Retinal pigment epithelial cell (primary cell): ENCODE results near the gene GRK4.

ENCODE experiments used
- DNase-seq: peaks from one replicate; pipeline ENCODE4 v3.0.0-alpha.2; 2010; ENCODE audit warnings: low read depth
- H3K4me3 ChIP-seq: 2 replicates; pipeline ENCODE4 v1.5.1; 2011; ENCODE audit warnings: mild to moderate bottlenecking, low read length, control low read depth, moderate library complexity
- TF ChIP-seq, protein P1 (sequence below): conservative IDR thresholded peaks from 2 replicates; pipeline ENCODE4 v1.5.1; 2011; ENCODE audit warnings: low read depth, low read length, control low read depth, inconsistent platforms

The GRK4 gene

DNA sequence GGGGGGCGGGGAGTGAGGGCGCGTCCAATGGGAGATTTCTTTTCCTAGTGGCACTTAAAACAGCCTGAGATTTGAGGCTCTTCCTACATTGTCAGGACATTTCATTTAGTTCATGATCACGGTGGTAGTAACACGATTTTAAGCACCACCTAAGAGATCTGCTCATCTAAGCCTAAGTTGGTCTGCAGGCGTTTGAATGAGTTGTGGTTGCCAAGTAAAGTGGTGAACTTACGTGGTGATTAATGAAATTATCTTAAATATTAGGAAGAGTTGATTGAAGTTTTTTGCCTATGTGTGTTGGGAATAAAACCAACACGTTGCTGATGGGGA, 112.2 kb downstream of the GRK4 start:
- DNase-seq, result no peak
- TF ChIP-seq, protein P1, sequence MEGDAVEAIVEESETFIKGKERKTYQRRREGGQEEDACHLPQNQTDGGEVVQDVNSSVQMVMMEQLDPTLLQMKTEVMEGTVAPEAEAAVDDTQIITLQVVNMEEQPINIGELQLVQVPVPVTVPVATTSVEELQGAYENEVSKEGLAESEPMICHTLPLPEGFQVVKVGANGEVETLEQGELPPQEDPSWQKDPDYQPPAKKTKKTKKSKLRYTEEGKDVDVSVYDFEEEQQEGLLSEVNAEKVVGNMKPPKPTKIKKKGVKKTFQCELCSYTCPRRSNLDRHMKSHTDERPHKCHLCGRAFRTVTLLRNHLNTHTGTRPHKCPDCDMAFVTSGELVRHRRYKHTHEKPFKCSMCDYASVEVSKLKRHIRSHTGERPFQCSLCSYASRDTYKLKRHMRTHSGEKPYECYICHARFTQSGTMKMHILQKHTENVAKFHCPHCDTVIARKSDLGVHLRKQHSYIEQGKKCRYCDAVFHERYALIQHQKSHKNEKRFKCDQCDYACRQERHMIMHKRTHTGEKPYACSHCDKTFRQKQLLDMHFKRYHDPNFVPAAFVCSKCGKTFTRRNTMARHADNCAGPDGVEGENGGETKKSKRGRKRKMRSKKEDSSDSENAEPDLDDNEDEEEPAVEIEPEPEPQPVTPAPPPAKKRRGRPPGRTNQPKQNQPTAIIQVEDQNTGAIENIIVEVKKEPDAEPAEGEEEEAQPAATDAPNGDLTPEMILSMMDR, result no peak

GRCh38 chr4:3077796-3078195, 114.4 kb downstream of the GRK4 start:
- TF ChIP-seq, protein P1, result no peak
- no peak for DNase-seq
- no peak overlapping the region for H3K4me3 ChIP-seq

More for the DNA sequence above, 112.2 kb downstream of the GRK4 start:
- peak overlapping the region; percentile 88 for H3K4me3 ChIP-seq

DNA sequence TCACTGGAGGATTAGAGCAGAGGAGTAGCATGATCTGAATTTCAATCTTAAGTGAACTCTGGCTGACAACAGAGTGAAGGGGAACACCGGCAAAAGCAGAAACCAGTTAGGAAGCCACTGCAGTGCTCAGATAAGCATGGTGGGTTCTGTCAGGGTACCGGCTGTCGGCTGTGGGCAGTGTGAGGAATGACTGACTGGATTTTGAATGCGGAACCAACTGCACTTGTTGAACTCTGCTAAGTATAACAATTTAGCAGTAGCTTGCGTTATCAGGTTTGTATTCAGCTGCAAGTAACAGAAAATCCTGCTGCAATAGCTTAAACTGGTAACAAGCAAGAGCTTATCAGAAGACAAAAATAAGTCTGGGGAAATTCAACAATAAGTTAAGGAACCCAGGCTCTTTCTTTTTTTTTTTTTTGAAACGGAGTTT, 116.3 kb downstream of the GRK4 start:
- no peak overlapping the region for H3K4me3 ChIP-seq
- no peak for DNase-seq
- TF ChIP-seq, protein P1, result no peak

DNA sequence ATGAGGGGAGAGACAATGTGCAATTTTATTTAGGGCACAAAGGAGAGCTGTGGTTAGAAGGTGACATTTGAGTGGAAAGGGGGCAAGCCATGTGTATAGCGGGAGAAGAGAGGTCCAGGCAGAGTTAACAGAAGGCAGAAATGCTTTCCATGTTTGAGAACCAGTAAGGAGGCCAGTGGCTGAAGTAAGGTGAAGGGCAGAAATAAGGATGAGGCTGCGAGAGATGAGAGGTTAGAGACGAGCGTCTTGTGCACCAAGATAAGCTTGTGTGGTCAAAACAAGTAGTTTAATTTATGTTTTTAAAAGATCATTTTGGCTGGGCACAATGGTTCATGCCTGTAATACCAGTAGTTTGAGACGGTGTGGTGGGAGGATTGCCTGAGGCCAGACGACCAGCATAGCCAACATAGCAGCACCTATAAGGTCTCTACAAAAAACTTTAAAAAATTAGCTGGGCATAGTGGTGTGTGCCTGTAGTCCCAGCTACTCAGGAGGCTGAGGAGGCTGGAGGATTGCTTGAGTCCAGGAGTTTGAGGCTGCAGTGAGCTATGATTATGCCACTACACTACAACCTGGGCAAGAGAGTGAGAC, 119.6 kb downstream of the GRK4 start:
- TF ChIP-seq, protein P1, result no peak
- DNase-seq, result no peak
- no peak overlapping the region for H3K4me3 ChIP-seq

DNA sequence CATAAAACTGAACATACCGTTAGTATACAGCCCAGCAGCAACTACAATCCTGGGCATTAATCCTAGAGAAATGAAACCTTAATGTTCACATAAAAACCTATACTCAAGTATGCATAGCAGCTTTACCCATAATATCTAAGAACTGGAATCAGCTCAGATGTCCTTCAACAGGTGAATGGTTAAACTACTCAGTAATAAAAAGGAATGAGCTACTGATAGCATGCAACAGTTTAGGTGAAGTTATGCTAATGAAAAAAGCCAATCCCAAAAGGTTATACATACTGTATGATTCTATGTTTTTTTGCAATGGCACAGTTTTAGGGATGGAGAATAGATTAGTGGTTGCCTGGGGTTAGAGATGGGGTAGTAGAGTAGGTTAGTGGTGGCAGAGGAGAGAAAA, 120.4 kb downstream of the GRK4 start:
- no peak for DNase-seq
- TF ChIP-seq, protein P1, result no peak
- no peak overlapping the region for H3K4me3 ChIP-seq

DNA sequence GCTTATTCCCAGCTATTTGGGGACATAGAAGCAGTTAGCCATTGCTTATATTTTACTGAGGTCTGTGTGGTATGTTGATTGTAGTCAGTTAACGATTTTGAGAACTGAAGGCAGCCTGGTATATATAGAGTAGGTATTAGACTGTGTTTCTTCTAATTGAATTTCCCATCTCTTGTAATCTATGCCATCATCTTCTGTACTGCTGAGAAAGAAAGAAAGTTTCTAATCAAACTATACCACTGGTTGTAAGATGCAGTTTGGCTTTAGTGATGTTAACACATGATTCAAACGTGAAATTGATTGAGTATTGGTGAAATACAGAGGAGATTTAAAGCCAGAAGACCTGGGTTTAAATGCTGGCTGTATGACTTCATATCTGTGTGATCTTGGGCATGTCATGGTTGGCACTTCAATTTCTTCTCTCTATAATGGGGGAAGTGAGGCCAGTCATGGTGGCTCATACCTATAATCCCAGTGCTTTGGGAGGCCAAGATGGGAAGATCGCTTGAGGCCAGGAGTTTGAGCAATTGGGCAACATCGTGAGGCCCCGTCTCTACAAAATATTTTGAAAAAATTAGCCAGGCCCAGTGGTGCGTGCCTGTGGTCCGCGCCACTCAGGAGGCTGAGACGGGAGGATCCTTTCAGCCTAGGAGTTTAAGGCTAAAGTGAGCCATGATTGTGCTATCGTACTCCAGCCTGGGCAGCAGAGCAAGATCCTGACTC, 122.7 kb downstream of the GRK4 start:
- TF ChIP-seq, protein P1, result no peak
- no peak for DNase-seq
- H3K4me3 ChIP-seq, result no peak overlapping the region
